ENCODE results near the gene DDX20.

GRCh38 chr1:111720274-111720976 is 35.3 kb upstream of the DDX20 start:
- TF ChIP-seq YY1 (IDR thresholded peaks at IDR 0.05; ENCODE audit: low read depth, low read length) (no peak), RFX5 (IDR thresholded peaks at IDR 0.05; ENCODE audit: borderline replicate concordance, low read depth, low read length) (no peak), POLR2AphosphoS5 (IDR thresholded peaks at IDR 0.05; ENCODE audit: low read depth, low read length) (no peak), SIN3A (conservative IDR thresholded peaks at IDR 0.05 in 1 of 2, IDR thresholded peaks at IDR 0.05 in 1 of 2; ENCODE audit: low read depth in 1 of 2, low read length in 2 of 2) (no peak)
